ENCODE data around the gene GBGT1.
A peak's percentile ranks its signal among the peaks of the same experiment; 100 is the strongest.

GBGT1 gene

DNA sequence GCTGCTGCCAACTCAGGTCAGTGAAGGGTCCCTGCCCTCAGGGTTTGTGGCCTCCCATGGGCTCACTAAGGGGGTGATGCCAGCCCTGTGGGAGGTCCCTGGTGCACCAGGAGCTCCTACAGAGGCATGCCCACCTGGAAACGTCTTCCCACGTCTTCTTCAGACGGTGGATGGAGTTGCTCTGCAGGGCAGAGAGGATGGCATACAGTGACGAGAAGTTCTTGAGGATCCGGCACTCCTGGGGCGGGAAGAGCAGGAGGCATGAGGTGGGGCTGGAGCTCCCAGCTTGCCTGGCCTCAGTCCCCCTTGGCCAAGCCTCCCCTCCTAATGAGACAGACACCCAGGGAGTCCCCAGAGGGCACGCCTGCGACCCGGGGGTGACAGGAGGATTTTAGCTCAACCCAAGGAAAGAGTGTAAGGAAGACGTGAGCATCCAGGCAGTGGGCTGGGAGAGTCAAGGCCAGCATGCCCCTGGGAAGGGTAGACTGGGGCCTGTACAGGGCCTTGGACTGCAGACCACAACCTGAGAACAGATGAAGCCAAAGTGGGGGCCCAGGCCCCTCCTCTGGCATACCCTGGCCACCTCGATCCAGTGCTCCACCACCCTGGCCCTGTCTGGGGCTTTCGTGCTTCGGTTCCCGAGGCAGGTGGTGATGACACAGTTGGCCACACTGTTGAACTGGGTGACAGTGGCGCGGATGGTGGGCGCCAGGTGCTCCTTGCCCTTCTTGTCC lies 57.0 kb downstream of the GBGT1 start:
- Histone ChIP-seq H3K9me3 (ENCODE audit: severe bottlenecking) (no peaks in the 10 kb centered on the region), H3K27ac (ENCODE audit: poor library complexity, severe bottlenecking) (no peak overlapping the region), H3K27me3 (ENCODE audit: insufficient read depth, poor library complexity, severe bottlenecking) (no peaks in the 10 kb centered on the region), H3K4me3 (ENCODE audit: severe bottlenecking) (no peak overlapping the region), H3K4me1 (ENCODE audit: insufficient read depth, poor library complexity, severe bottlenecking) (no peaks in the 10 kb centered on the region), H3K36me3 (ENCODE audit: low read depth) (peaks cover 48% of the 10 kb centered on the region)
- ATAC-seq (ENCODE audit: low read depth) (no peak), DNase-seq (ENCODE audit: low spot score) (peak; percentile 49)
- TF ChIP-seq, protein P1, sequence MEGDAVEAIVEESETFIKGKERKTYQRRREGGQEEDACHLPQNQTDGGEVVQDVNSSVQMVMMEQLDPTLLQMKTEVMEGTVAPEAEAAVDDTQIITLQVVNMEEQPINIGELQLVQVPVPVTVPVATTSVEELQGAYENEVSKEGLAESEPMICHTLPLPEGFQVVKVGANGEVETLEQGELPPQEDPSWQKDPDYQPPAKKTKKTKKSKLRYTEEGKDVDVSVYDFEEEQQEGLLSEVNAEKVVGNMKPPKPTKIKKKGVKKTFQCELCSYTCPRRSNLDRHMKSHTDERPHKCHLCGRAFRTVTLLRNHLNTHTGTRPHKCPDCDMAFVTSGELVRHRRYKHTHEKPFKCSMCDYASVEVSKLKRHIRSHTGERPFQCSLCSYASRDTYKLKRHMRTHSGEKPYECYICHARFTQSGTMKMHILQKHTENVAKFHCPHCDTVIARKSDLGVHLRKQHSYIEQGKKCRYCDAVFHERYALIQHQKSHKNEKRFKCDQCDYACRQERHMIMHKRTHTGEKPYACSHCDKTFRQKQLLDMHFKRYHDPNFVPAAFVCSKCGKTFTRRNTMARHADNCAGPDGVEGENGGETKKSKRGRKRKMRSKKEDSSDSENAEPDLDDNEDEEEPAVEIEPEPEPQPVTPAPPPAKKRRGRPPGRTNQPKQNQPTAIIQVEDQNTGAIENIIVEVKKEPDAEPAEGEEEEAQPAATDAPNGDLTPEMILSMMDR (IDR thresholded peaks at IDR 0.05; ENCODE audit: poor library complexity, severe bottlenecking), result no peak

GRCh38 chr9:133105461-133105770 lies 58.3 kb downstream of the GBGT1 start:
- H3K4me3 ChIP-seq (ENCODE audit: severe bottlenecking), result no peak overlapping the region
- H3K27me3 ChIP-seq (ENCODE audit: insufficient read depth, poor library complexity, severe bottlenecking), result no peaks in the 10 kb centered on the region
- H3K27ac ChIP-seq (ENCODE audit: poor library complexity, severe bottlenecking), result no peak overlapping the region
- H3K9me3 ChIP-seq (ENCODE audit: severe bottlenecking), result no peaks in the 10 kb centered on the region
- H3K36me3 ChIP-seq (ENCODE audit: low read depth), result peaks cover 52% of the 10 kb centered on the region
- ATAC-seq (ENCODE audit: low read depth), result no peak
- TF ChIP-seq, protein P1 (IDR thresholded peaks at IDR 0.05; ENCODE audit: poor library complexity, severe bottlenecking), result no peak
- DNase-seq (ENCODE audit: low spot score), result peak; percentile 59
- no peaks in the 10 kb centered on the region for H3K4me1 ChIP-seq (ENCODE audit: insufficient read depth, poor library complexity, severe bottlenecking)

GRCh38 chr9:133104718-133105460 lies 58.8 kb downstream of the GBGT1 start:
- H3K27ac ChIP-seq (ENCODE audit: poor library complexity, severe bottlenecking), result no peak overlapping the region
- H3K36me3 ChIP-seq (ENCODE audit: low read depth), result peaks cover 48% of the 10 kb centered on the region
- ATAC-seq (ENCODE audit: low read depth), result no peak

DNA sequence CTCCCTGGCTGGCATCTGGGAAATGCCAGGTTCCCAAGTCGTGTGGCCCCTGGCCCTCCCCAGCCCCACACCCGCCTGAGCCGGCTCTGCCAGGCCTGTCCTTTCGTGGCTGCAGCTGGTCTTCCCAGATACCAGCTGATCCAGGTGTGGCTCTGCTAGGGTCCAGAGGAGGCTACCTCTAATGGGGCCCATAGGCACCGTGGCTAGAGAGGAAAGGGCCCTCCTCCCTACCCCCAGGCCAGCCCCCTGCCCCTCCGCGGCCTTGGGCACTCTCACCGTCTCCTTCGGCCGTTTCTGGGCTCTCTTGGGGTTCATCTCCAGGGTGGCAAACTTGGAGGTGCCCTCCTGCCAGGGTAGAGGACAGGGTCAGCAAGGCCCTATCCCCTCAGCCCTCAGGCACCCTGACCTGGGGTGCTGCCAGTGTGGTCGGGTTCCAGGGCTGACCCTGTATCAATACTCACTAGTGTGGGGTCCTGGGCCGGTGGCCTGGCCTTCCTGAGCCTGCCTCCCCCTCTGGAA lies 59.7 kb downstream of the GBGT1 start:
- Histone ChIP-seq H3K4me1 (ENCODE audit: insufficient read depth, poor library complexity, severe bottlenecking) (no peaks in the 10 kb centered on the region), H3K36me3 (ENCODE audit: low read depth) (peaks cover 54% of the 10 kb centered on the region), H3K27me3 (ENCODE audit: insufficient read depth, poor library complexity, severe bottlenecking) (no peaks in the 10 kb centered on the region), H3K27ac (ENCODE audit: poor library complexity, severe bottlenecking) (no peak overlapping the region), H3K9me3 (ENCODE audit: severe bottlenecking) (no peaks in the 10 kb centered on the region), H3K4me3 (ENCODE audit: severe bottlenecking) (no peak overlapping the region)
- ATAC-seq (ENCODE audit: low read depth), result no peak
- DNase-seq (ENCODE audit: low spot score), result peak; percentile 47
- TF ChIP-seq, protein P1 (IDR thresholded peaks at IDR 0.05; ENCODE audit: poor library complexity, severe bottlenecking), result no peak

More at GRCh38 chr9:133104718-133105460, 58.8 kb downstream of the GBGT1 start:
- H3K4me1 ChIP-seq (ENCODE audit: insufficient read depth, poor library complexity, severe bottlenecking), result no peaks in the 10 kb centered on the region
- no peaks in the 10 kb centered on the region for H3K27me3 ChIP-seq (ENCODE audit: insufficient read depth, poor library complexity, severe bottlenecking)
- peak; percentile 25 for DNase-seq (ENCODE audit: low spot score)
- H3K9me3 ChIP-seq (ENCODE audit: severe bottlenecking), result no peaks in the 10 kb centered on the region
- H3K4me3 ChIP-seq (ENCODE audit: severe bottlenecking), result no peak overlapping the region
- TF ChIP-seq, protein P1 (IDR thresholded peaks at IDR 0.05; ENCODE audit: poor library complexity, severe bottlenecking), result no peak

Data from RWPE2 (cell line).